NCI-H1694 (cell line): ENCODE data around the gene DISP3.
A peak's percentile ranks its signal among the peaks of the same experiment; 100 is the strongest.

Source experiments
- DNase-seq: peaks from one replicate; lab custom pipeline; 2025; lab: John Stamatoyannopoulos, UW

DISP3 gene

GRCh38 chr1:11487196-11487751 lies 8.3 kb downstream of the DISP3 start:
- no peak for DNase-seq

DNA sequence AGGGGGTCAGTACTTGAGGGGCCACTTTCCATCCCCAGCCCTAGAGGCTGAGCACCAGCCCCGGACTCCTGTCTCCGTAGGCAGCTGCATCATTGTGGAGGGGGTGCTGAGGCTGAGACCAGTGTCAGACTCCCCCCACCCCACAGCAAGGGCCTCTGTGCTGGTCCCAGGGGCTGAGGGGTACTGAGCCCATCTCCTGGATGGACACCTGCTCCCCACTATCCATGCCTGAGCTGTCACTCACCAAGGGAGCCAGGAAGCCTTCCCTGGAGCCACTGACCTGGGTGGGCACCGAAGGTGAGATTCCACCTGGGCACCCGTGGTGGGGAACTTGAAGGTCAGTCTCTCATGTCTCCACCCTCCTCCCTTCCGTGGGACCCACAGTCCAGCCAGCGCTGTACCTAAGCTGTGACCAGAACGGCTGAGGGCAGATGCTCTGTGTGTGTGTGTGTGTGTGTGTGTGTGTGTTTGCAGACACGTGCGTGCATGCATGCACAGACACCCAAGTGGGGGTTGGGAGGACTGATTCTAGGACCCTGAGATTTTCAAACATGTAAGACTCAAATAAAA lies 9.3 kb downstream of the DISP3 start:
- DNase-seq = no peak

- no peak for DNase-seq
Measured at GRCh38 chr1:11488966-11489625, 10.1 kb downstream of the DISP3 start.

GRCh38 chr1:11492235-11492634 lies 13.3 kb downstream of the DISP3 start:
- no peak for DNase-seq

- DNase-seq = no peak
Measured at GRCh38 chr1:11493972-11494655, 15.2 kb downstream of the DISP3 start.

DNA sequence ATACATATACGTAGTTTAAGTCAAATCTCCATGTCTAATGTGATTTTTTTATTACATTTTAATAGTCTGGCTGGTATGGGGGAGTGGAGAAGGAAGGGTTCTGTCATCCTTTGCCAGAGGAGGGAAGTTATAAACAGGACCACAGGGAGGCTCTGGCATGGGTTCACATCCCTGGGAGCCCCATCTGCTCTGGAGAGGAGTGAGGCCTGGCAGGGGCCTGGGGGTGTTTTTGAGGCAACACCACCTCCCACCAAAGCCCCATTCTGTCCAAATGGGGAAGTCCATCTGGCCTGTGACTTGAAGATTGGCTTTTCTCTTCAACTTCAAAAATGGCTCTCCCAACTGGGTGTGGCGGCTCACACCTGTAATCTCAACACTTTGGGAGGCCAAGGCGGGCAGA lies 15.8 kb downstream of the DISP3 start:
- no peak for DNase-seq

DNA sequence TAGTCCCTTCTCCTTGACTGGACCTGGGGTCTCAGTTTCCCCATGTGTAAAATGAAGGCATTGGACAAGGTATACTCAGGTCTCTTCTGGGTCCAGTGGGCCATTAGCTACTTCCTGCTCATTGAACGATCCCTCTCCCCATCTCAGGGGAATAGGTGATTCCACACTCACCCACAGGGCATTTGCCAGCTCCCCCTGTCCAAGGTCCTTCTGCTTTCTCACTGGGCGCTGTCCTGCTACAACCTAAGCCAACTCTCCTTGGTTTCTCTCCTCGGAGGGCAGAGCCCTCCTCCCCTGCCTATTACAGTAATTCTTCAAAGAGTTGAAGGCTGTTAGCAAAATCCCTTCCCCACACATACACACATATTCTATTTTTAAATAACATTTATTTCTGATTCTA lies 16.6 kb downstream of the DISP3 start:
- no peak for DNase-seq

DNA sequence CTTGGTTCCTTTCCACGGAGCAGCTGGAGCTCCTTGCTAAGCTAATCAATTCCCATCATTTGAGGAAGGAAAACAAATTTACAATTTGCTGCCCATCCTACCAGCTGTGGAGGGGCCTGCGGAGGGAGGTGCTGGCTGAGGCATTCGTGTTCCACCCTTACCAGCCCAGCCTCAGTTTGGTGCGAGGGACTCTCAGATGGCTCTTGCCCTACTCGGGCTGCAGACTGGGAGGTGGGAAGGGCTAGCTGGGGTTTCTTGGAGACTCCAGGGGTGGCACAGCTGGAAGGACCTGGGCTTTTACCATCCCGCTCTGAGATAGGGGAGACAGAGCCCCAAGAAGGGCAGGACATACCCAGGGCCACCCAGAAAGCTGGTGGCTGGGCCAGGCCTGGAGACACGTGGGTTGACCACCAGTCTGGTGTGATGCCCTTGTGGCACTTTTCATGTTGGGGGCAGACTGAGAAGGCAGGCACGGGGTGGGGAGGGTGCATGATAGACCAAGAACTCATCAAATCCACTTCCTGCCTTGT lies 17.7 kb downstream of the DISP3 start:
- DNase-seq = no peak

- no peak for DNase-seq
Measured at GRCh38 chr1:11498956-11499594, 20.1 kb downstream of the DISP3 start.

GRCh38 chr1:11499601-11500331 lies 20.8 kb downstream of the DISP3 start:
- peak; percentile 25 for DNase-seq

DNA sequence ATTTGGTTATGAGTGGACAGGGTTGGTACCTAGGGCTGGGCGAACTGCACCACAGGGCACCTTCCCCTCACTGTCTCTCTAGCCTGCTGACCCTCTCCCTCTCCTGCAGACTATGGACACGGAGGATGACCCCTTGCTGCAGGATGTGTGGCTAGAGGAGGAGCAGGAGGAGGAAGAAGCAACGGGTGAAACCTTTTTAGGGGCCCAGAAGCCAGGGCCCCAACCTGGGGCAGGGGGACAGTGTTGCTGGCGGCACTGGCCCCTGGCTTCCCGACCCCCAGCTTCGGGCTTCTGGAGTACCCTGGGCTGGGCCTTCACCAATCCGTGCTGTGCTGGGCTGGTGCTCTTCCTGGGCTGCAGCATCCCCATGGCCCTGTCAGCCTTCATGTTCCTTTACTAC lies 21.9 kb downstream of the DISP3 start:
- no peak for DNase-seq

DNA sequence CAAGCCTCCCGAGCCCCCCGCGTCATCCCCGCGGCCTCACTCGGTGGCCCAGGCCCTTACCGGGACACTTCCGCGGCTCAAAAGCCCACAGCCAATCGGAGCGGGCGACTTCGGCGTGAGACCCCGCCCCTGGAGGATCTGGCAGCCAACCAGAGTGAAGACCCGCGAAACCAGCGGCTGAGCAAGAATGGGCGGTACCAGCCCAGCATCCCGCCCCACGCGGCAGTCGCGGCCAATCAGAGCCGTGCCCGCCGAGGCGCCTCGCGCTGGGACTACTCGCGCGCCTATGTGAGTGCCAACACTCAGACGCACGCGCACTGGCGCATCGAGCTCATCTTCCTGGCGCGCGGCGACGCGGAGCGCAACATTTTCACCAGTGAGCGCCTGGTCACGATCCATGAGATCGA lies 22.5 kb downstream of the DISP3 start:
- no peak for DNase-seq

- DNase-seq = no peak
Measured at GRCh38 chr1:11501906-11502485, 23.0 kb downstream of the DISP3 start.

GRCh38 chr1:11502516-11502915 lies 23.6 kb downstream of the DISP3 start:
- DNase-seq = no peak

DNA sequence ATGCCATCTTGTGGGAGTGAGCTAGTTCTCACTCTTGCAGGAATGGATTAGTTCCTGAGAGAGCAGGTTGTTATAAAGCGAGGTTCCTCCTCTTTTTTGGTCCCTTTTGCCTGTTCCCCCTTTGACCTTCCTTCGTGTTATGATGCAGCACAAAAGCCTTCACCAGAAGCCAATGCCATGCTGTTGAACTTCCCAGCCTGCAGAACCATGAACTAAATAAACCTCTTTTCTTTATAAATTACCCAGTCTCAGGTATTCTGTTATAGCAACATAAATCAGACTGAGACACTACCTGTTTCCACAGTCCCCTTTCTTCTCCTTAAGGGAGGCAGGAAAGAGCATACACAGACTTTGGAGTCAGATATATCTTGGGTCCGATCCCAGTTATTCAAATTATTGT lies 25.6 kb downstream of the DISP3 start:
- no peak for DNase-seq

DNA sequence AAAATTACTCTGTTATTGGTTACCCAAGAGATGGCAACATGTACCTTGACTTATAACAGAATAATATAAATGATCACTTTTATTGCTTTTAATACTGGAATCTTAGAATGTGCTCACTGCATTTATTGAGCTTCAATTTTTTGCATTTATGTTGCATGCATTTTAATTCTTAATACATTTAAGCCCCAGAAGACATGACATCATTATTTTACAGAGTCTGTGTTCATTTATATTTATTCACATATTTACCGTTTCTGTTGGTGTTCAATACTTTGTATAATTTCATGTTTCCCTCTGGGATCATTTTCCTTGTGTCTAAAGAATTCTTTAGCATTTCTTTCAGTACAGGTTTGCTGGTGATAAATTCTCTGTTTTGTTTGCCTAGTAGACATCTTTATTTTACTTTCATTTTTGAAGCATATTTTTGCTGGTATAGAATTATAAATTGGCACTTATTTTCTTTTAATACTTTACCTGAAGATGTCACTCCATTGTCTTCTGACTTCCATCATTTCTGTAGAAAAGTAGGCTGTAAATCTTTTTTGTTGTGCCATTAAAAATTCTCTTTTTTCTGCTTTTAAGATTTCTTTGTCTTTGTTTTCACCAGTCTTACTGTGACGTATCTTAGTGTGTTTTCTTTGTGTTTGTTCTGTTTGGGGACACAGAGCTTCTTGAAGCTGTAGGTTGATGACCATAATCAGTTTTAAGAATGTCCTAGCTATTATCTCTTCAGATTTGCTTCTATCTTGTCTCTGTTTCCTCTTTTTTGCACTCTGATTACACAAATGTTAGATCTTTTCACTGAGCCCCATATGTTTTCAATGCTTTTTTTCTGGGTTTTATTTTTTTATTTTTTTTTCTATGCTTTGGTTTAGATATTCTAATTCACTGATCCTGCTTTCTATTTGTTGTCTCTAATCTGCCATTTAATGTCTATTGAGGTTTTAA lies 26.9 kb downstream of the DISP3 start:
- no peak for DNase-seq

GRCh38 chr1:11507309-11507708 lies 28.4 kb downstream of the DISP3 start:
- DNase-seq = peak; percentile 58

DNA sequence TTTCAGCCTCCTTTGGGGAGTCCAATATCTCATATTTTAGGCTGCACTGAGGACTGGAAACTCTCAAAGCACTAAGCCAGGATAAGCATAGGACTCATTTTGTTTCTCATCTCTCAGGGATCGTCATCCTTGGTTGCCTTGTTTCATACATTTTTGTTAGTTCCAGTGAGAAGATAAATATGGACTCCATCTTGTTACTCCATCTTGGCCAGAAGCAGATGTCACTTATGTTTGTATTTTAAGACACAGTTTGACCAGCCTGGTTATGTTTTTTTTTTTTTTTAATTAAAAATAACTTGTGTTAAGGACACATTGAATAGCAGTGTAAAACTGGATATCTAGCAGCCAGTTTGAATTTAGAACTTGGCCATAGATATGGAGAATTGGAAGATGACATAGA lies 34.7 kb downstream of the DISP3 start:
- DNase-seq = no peak

DNA sequence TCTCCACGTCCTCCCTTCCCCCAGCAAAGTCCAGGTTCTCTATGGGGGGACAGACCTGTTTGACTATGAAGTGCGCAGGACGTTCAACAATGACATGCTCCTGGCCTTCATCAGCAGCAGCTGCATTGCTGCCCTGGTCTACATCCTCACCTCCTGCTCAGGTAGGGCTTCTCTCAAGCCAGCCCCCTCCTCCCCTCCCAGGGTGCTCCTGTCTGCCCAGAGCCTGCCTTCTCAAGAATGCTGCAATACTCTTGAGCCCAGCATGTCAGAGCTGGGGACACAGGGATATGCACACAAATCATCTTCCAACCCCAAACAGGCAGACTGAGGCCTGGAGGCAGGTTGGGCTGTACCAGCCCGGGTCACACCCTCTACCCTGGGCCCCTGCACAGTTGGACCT lies 35.4 kb downstream of the DISP3 start:
- no peak for DNase-seq
